Panc1 (cell line): ENCODE measurements around the gene DCP1A. TPM values are rescaled to one million over a fixed set of nuclear protein-coding genes. Genes with fewer than 3 reads are reported as not detected.

ENCODE experiments used
- ATAC-seq: fragments of 200-7000 bp; cut with Tn5 transposase; 2 replicates; pipeline ENCODE4 v1.9.1; 2020; ENCODE audit warnings: mild to moderate bottlenecking, moderate library complexity
- BruUV-seq: library from RNA; stranded (reverse); fragments of 400-500 nt; replicated peaks from 2 replicates; lab custom pipeline; 2021; lab: Mats Ljungman, UMichigan
- CTCF ChIA-PET: fragments of 300-600 bp; sonication (Branson Sonifier 250); formaldehyde crosslinking; loops from one replicate; lab custom pipeline; 2022; ENCODE audit warnings: antibody characterized with exemption; lab: Charles Lee
- POLR2A ChIA-PET: fragments of 300-600 bp; sonication (Branson Sonifier 250); formaldehyde crosslinking; loops from one replicate; lab custom pipeline; 2022; ENCODE audit warnings: antibody characterized with exemption; lab: Charles Lee
- DNase-seq: peaks from one replicate; pipeline ENCODE4 v3.0.0-alpha.2; 2010; ENCODE audit warnings: low read depth, low spot score
- H3K27ac ChIP-seq: 2 replicates; pipeline ENCODE4 v1.5.1; 2011; ENCODE audit warnings: mild to moderate bottlenecking, low read length, inconsistent platforms
- H3K27me3 ChIP-seq: fragments of 200-500 bp; sonication (Bioruptor generic); 2 replicates; pipeline ENCODE4 v1.6.0; 2014; ENCODE audit warnings: low read length, inconsistent platforms; ENCODE audit not compliant: control insufficient read depth, insufficient read depth
- H3K36me3 ChIP-seq: fragments of 200-500 bp; sonication (Bioruptor generic); 2 replicates; pipeline ENCODE4 v1.5.1; 2014; ENCODE audit warnings: inconsistent platforms, mild to moderate bottlenecking, low read length, moderate library complexity; ENCODE audit not compliant: control insufficient read depth, insufficient read depth
- H3K4me1 ChIP-seq: 2 replicates; pipeline ENCODE4 v1.5.1; 2011; ENCODE audit warnings: inconsistent platforms, mild to moderate bottlenecking, low read length, moderate library complexity; ENCODE audit not compliant: control insufficient read depth, insufficient read depth
- H3K4me3 ChIP-seq, 2 experiments: 2 replicates each; pipeline ENCODE4 v1.5.1; 2011 to 2012; ENCODE audit warnings: low read depth in 2 of 2, low read length in 2 of 2, mild to moderate bottlenecking in 2 of 2, inconsistent platforms in 1 of 2, moderate library complexity in 1 of 2
- H3K9me3 ChIP-seq: fragments of 200-500 bp; sonication (Bioruptor generic); 2 replicates; pipeline ENCODE4 v1.5.1; 2014; ENCODE audit warnings: low read depth, mild to moderate bottlenecking, inconsistent platforms, low read length, moderate library complexity; ENCODE audit not compliant: control insufficient read depth, insufficient read depth
- CTCF ChIP-seq: fragments of 450-650 bp; IDR thresholded peaks from 2 replicates; pipeline ENCODE4 v1.5.1; 2017; ENCODE audit warnings: mild to moderate bottlenecking
- POLR2AphosphoS5 ChIP-seq: IDR thresholded peaks from 2 replicates; pipeline ENCODE4 v1.6.1; 2012; ENCODE audit warnings: mild to moderate bottlenecking, low read depth, low read length, moderate library complexity
- REST ChIP-seq, 2 experiments: IDR thresholded peaks; 2 replicates each; pipeline ENCODE4 v1.6.1; 2011 to 2012; ENCODE audit warnings: low read depth in 2 of 2, control low read depth in 1 of 2, low read length in 1 of 2, mild to moderate bottlenecking in 1 of 2, moderate library complexity in 1 of 2; ENCODE audit not compliant: insufficient read depth in 1 of 2
- SIN3A ChIP-seq: IDR thresholded peaks from 2 replicates; pipeline ENCODE4 v1.6.1; 2012; ENCODE audit warnings: low read depth, mild to moderate bottlenecking, low read length, moderate library complexity, borderline replicate concordance; ENCODE audit not compliant: insufficient read depth
- TCF7L2 ChIP-seq: IDR thresholded peaks from 2 replicates; pipeline ENCODE4 v1.6.1; 2011; ENCODE audit warnings: mild to moderate bottlenecking, low read depth, low read length, inconsistent platforms
- in situ Hi-C: cut with HindIII; loops from 2 replicates; pipeline ENCODE4 v1.10.0; 2016; ENCODE audit warnings: low sequenced_read_pairs, low pct_unique_long_range_greater_than_20kb
- intact Hi-C: fragments of 100-400 bp; cut with micrococcal nuclease; formaldehyde crosslinking; loops from one replicate; pipeline ENCODE4 v1.10.0; 2022; ENCODE audit not compliant: unreplicated experiment
- total RNA-seq: library from RNA; stranded (reverse); gene quantifications from one replicate; pipeline ENCODE4 v1.2.1, GENCODE V29; 2021; ENCODE audit not compliant: unreplicated experiment

Gene DCP1A
- total RNA-seq, 1 experiment from 2014 or later: 14.4 TPM

- in situ Hi-C loops: no loop called here
- ChIA-PET CTCF (no interaction called here), POLR2A (no interaction called here)
- DNase-seq (no peak), ATAC-seq (no peak)
- intact Hi-C loops: no loop called here
- Histone ChIP-seq H3K4me3 (no peak overlapping the region), H3K27ac (no peak overlapping the region), H3K27me3 (no peaks in the 10 kb centered on the region), H3K36me3 (peaks cover 5% of the 10 kb centered on the region; the same call in 1 of the 2 replicates), H3K4me1 (peaks cover 40% of the 10 kb centered on the region), H3K9me3 (no peaks in the 10 kb centered on the region)
- BruUV-seq: no TSS peak
- no peak for TF ChIP-seq SIN3A
- no peak for TF ChIP-seq REST (IDR thresholded peaks at IDR 0.05; ENCODE audit: insufficient read depth in 1 of 2, low read depth in 2 of 2, low read length in 1 of 2)
- no peak for TF ChIP-seq CTCF
- no peak for TF ChIP-seq TCF7L2
- no peak for TF ChIP-seq POLR2AphosphoS5
These were observed 106.1 kb downstream of the DCP1A start for GRCh38 chr3:53240989-53241972.

GRCh38 chr3:53239800-53240199 lies 107.5 kb downstream of the DCP1A start:
- no peak for TF ChIP-seq POLR2AphosphoS5
- ChIA-PET CTCF (no interaction called here), POLR2A (no interaction called here)
- Histone ChIP-seq H3K4me3 (no peak overlapping the region), H3K27me3 (no peaks in the 10 kb centered on the region), H3K27ac (no peak overlapping the region; the same call in 1 of the 2 replicates), H3K9me3 (no peaks in the 10 kb centered on the region), H3K36me3 (peaks cover 5% of the 10 kb centered on the region; the same call in 1 of the 2 replicates), H3K4me1 (peaks cover 42% of the 10 kb centered on the region)
- ATAC-seq (no peak), DNase-seq (no peak)
- BruUV-seq: no TSS peak
- intact Hi-C loops: no loop called here
- in situ Hi-C loops: no loop called here

- DNase-seq: no peak
- no peaks in the 10 kb centered on the region for H3K9me3 ChIP-seq
- intact Hi-C loops (no loop called here), in situ Hi-C loops (no loop called here)
- H3K27ac ChIP-seq: no peak overlapping the region; the same call in 1 of the 2 replicates
- ChIA-PET POLR2A (no interaction called here), CTCF (no interaction called here)
- H3K36me3 ChIP-seq: peaks cover 5% of the 10 kb centered on the region; the same call in 1 of the 2 replicates
- TF ChIP-seq POLR2AphosphoS5: no peak
- TF ChIP-seq CTCF: no peak
- TF ChIP-seq SIN3A: no peak
- TF ChIP-seq TCF7L2: no peak
- H3K4me3 ChIP-seq: no peak overlapping the region
- no TSS peak for BruUV-seq
- no peak for ATAC-seq
- no peaks in the 10 kb centered on the region for H3K27me3 ChIP-seq
- H3K4me1 ChIP-seq: peaks cover 39% of the 10 kb centered on the region
These were observed 108.5 kb downstream of the DCP1A start for GRCh38 chr3:53238886-53239285.
